Testis (tissue), 3 donors: ENCODE measurements around the gene SH3TC1. TPM values are rescaled to one million over a fixed set of nuclear protein-coding genes. Genes with fewer than 3 reads are reported as not detected.

Source experiments
- DNase-seq: peaks from one replicate; pipeline ENCODE4 v3.0.0-alpha.2; 2019
- H3K27ac ChIP-seq, 2 donors: fragments of 200-600 bp; sonication (generic); one replicate each; pipeline ENCODE4 v1.5.1; 2019
- H3K27me3 ChIP-seq: fragments of 200-600 bp; sonication (generic); one replicate; pipeline ENCODE4 v1.5.1; 2019
- H3K36me3 ChIP-seq: fragments of 200-600 bp; sonication (generic); one replicate; pipeline ENCODE4 v1.5.1; 2017; ENCODE audit warnings: low read depth; ENCODE audit errors: missing control alignments
- H3K4me1 ChIP-seq: fragments of 200-600 bp; sonication (generic); one replicate; pipeline ENCODE4 v1.5.1; 2019
- H3K4me3 ChIP-seq, 2 donors: fragments of 200-600 bp; sonication (generic); one replicate each; pipeline ENCODE4 v1.5.1; 2017 to 2019
- H3K9me3 ChIP-seq: fragments of 200-600 bp; sonication (generic); one replicate; pipeline ENCODE4 v1.5.1; 2017
- CTCF ChIP-seq, 3 experiments: fragments of 450-650 bp in 2 of 3; fragments of 200-600 bp in 1 of 3; sonication (generic) in 1 of 3; IDR thresholded peaks; one replicate each; pipeline ENCODE4 v1.5.1; 2016 to 2019; ENCODE audit warnings: antibody characterized with exemption in 3 of 3, mild to moderate bottlenecking in 2 of 3, moderate library complexity in 1 of 3
- POLR2A ChIP-seq: fragments of 450-650 bp; IDR thresholded peaks from one replicate; pipeline ENCODE4 v1.6.1; 2017; ENCODE audit warnings: antibody characterized with exemption, mild to moderate bottlenecking, moderate library complexity
- WGBS, 2 donors: methylation state at CpG; one replicate each; pipeline ENCODE4 v1.1.5; 2018; 5-methylcytosine and 5-hydroxymethylcytosine counted together
- intact Hi-C: fragments of 100-400 bp; cut with DNase I; formaldehyde crosslinking; loops from one replicate; pipeline ENCODE4 v1.15.1; 2023; ENCODE audit warnings: low total_unique reads
- polyA plus RNA-seq: library from polyadenylated mRNA; stranded (reverse); fragments of 350-450 nt; fragmentation: Illumina TruSeq; extraction: RNeasy Lipid Tissue Mini Kit (QIAGEN cat#74804); gene quantifications from one replicate; pipeline ENCODE4 v1.2.3, GENCODE V29; 2014; ENCODE audit warnings: low read depth, low replicate concordance; ENCODE audit not compliant: insufficient read depth
- total RNA-seq, 2 donors: library from RNA; depleted of rRNA; stranded (reverse); fragments of >200 nt; gene quantifications; one replicate each; pipeline ENCODE4 v1.2.3, GENCODE V29; 2016

The SH3TC1 gene
- total and polyA plus RNA-seq, 3 donors from 2014 or later = 3.2 to 12.6 (median 4.0) TPM

GRCh38 chr4:8265171-8265929 lies 66.3 kb downstream of the SH3TC1 start:
- Histone ChIP-seq H3K9me3 (no peaks in the 10 kb centered on the region), H3K4me1 (peaks cover 12% of the 10 kb centered on the region), H3K36me3 (no peaks in the 10 kb centered on the region), H3K4me3 (no peak overlapping the region), H3K27ac (no peak overlapping the region), H3K27me3 (no peaks in the 10 kb centered on the region)
- no peak for DNase-seq
- intact Hi-C loops = no loop called here
- 88 to 90% methylated on average over 14 to 20 of the region's 20 CpGs for WGBS, 2 donors
- TF ChIP-seq CTCF (IDR thresholded peaks at IDR 0.05) (no peak), POLR2A (no peak)

- Histone ChIP-seq H3K36me3 (no peaks in the 10 kb centered on the region), H3K9me3 (no peaks in the 10 kb centered on the region), H3K4me3 (no peak overlapping the region), H3K27me3 (no peaks in the 10 kb centered on the region), H3K27ac (no peak overlapping the region), H3K4me1 (peaks cover 12% of the 10 kb centered on the region)
- 89% methylated on average over 5 to 6 of the region's 6 CpGs for WGBS, 2 donors
- TF ChIP-seq POLR2A (no peak), CTCF (IDR thresholded peaks at IDR 0.05) (no peak)
- intact Hi-C loops = no loop called here
- no peak for DNase-seq
These were observed 67.0 kb downstream of the SH3TC1 start for GRCh38 chr4:8266088-8266487.

GRCh38 chr4:8266508-8266907 lies 67.4 kb downstream of the SH3TC1 start:
- TF ChIP-seq POLR2A = no peak
- H3K27ac ChIP-seq = no peak overlapping the region
- WGBS, 2 donors = 76 to 84% methylated on average over 2 to 8 of the region's 8 CpGs
- no peaks in the 10 kb centered on the region for H3K27me3 ChIP-seq
- intact Hi-C loops = no loop called here
- H3K9me3 ChIP-seq = no peaks in the 10 kb centered on the region
- H3K4me3 ChIP-seq = no peak overlapping the region
- no peak for DNase-seq
- H3K4me1 ChIP-seq = peaks cover 12% of the 10 kb centered on the region
- no peaks in the 10 kb centered on the region for H3K36me3 ChIP-seq

GRCh38 chr4:8267077-8267476 lies 68.0 kb downstream of the SH3TC1 start:
- intact Hi-C loops = no loop called here

GRCh38 chr4:8268211-8268610 lies 69.1 kb downstream of the SH3TC1 start:
- Histone ChIP-seq H3K27me3 (no peaks in the 10 kb centered on the region), H3K4me3 (no peak overlapping the region), H3K9me3 (no peaks in the 10 kb centered on the region), H3K27ac (no peak overlapping the region), H3K36me3 (no peaks in the 10 kb centered on the region), H3K4me1 (peaks cover 21% of the 10 kb centered on the region)
- intact Hi-C loops = no loop called here
- TF ChIP-seq POLR2A (no peak), CTCF (IDR thresholded peaks at IDR 0.05) (no peak)
- 80 to 97% methylated on average over 7 of the region's 7 CpGs for WGBS, 2 donors
- DNase-seq = no peak

More at GRCh38 chr4:8267077-8267476, 68.0 kb downstream of the SH3TC1 start:
- peaks cover 12% of the 10 kb centered on the region for H3K4me1 ChIP-seq
- no peaks in the 10 kb centered on the region for H3K36me3 ChIP-seq
- DNase-seq = peak; percentile 89
- no peaks in the 10 kb centered on the region for H3K27me3 ChIP-seq
- TF ChIP-seq CTCF (IDR thresholded peaks at IDR 0.05) (peak; percentile 43 to 59 (median 45)), POLR2A (no peak)
- H3K27ac ChIP-seq = no peak overlapping the region
- no peaks in the 10 kb centered on the region for H3K9me3 ChIP-seq
- WGBS, 2 donors = 44% methylated on average over 9 to 13 of the region's 13 CpGs
- no peak overlapping the region for H3K4me3 ChIP-seq
